ENCODE measurements around the gene CCDC89. TPM values are rescaled to one million over a fixed set of nuclear protein-coding genes. Genes with fewer than 3 reads are reported as not detected.
"Not testable (repeated sequence)": the region's sequence is repeated elsewhere in the genome, so short reads cannot be mapped to it uniquely, and the experiment has no call there.

The CCDC89 gene
- total RNA-seq, 1 experiment from 2014 or later, result 0.26 TPM

DNA sequence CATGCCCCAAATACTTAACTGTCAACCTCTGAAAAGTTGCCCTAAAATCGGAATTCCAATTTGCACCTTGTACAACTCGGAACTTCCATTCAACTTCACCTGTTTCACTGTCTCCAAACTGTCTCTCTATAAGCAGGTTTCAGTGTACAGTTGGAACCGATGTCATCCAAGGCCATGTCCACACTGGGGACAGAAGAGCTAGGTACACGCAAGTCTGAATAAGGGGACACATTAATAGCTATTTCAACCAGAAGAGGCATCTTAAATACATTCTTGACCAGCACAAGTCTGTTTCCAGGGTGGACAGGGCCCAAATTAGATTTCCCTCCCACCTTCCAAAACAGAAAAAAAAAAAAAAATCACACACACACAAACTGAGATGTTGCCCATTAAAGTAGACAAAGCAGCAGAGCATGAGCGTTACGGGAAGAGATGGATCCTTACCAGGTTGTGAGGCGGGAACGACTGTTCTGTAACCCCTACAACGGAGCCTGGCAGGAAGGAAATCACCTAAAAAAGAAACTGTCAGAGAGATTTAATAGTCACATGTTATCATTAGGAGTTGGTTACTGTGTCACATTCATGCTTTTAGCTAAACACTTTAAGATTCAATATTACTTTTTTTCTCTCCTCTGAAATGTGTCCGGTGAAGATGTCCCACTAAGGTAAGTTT, 22.8 kb downstream of the CCDC89 start:
- TF ChIP-seq, protein P1, sequence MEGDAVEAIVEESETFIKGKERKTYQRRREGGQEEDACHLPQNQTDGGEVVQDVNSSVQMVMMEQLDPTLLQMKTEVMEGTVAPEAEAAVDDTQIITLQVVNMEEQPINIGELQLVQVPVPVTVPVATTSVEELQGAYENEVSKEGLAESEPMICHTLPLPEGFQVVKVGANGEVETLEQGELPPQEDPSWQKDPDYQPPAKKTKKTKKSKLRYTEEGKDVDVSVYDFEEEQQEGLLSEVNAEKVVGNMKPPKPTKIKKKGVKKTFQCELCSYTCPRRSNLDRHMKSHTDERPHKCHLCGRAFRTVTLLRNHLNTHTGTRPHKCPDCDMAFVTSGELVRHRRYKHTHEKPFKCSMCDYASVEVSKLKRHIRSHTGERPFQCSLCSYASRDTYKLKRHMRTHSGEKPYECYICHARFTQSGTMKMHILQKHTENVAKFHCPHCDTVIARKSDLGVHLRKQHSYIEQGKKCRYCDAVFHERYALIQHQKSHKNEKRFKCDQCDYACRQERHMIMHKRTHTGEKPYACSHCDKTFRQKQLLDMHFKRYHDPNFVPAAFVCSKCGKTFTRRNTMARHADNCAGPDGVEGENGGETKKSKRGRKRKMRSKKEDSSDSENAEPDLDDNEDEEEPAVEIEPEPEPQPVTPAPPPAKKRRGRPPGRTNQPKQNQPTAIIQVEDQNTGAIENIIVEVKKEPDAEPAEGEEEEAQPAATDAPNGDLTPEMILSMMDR (IDR thresholded peaks at IDR 0.05; ENCODE audit: unreplicated experiment), result no peak
- Mint-ChIP-seq H3K27me3 (ENCODE audit: unreplicated experiment) (no peaks in the 10 kb centered on the region), H3K4me1 (ENCODE audit: low read depth, unreplicated experiment) (no peaks in the 10 kb centered on the region), H3K36me3 (ENCODE audit: insufficient read depth, unreplicated experiment) (peaks cover 58% of the 10 kb centered on the region), H3K4me3 (ENCODE audit: low read depth, unreplicated experiment) (peak overlapping the region; percentile 87), H3K27ac (ENCODE audit: unreplicated experiment) (peak overlapping the region; percentile 76), H3K9me3 (ENCODE audit: low read depth, unreplicated experiment) (no peaks in the 10 kb centered on the region)
- DNase-seq, result no peak
- CTCF ChIA-PET, result no interaction called here
- intact Hi-C loops (cut with micrococcal nuclease; ENCODE audit: unreplicated experiment), result loop anchor here (5.0 kb wide), 1 partner anchor 66 kb away; no protein-coding TSS in a partner anchor
- BruUV-seq (replicated peaks), result TSS peak; percentile 41

DNA sequence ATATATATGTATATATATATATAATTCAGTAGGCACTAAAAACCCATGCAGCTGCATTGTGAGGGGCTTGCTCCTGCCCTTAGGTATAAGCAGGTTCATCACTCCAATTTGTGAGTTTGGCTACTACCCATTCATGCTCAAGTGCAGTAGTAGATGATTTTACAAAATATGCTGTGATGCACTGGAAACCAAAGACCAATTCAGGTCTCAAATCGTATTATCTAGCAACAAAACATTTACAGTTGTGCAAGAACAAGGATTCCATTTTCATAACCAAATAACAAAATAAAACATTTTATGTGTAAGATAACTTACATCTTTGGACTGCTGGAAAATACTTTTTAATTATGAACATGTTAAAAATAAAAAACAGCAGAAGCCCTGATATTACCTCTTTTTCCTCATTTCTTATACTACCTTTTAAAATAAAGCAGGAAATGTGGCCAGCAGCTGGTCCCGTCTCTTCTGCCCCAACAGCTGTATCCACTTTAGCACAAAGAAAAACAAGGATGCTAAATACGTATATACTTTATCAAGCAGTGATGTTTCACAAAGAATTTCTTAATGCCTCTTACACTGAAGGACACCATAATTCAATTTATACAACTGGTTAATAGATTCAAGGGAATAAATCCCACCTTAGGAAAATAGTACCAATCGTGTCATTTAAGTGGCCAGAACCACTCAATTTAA, 23.9 kb downstream of the CCDC89 start:
- Mint-ChIP-seq H3K4me3 (ENCODE audit: low read depth, unreplicated experiment) (peak overlapping the region; percentile 87), H3K27me3 (ENCODE audit: unreplicated experiment) (no peaks in the 10 kb centered on the region), H3K36me3 (ENCODE audit: insufficient read depth, unreplicated experiment) (peaks cover 58% of the 10 kb centered on the region), H3K27ac (ENCODE audit: unreplicated experiment) (no peak overlapping the region), H3K9me3 (ENCODE audit: low read depth, unreplicated experiment) (no peaks in the 10 kb centered on the region), H3K4me1 (ENCODE audit: low read depth, unreplicated experiment) (no peaks in the 10 kb centered on the region)
- DNase-seq, result no peak
- intact Hi-C loops (cut with micrococcal nuclease; ENCODE audit: unreplicated experiment), result loop anchor here (5.0 kb wide), 1 partner anchor 65 kb away; no protein-coding TSS in a partner anchor
- TF ChIP-seq, protein P1 (IDR thresholded peaks at IDR 0.05; ENCODE audit: unreplicated experiment), result no peak
- CTCF ChIA-PET, result no interaction called here
- BruUV-seq (replicated peaks), result no TSS peak

DNA sequence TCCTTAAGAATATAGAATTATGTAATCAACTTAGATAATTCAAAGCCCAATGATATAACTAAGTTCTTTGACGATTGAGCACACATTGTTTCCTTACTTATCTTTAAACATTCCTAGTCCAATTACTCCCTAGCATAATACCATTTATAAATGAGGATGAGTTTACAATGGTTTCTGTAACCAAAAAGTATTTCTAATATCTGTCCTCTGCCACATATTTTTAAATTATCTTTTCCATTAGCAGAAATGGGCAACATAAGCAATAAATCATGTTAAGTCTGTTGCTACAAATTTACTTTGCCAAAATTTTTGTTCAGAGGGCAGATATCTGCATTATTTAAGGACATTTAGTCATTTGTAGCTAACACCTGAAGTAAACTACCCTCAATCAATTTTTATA, 27.8 kb downstream of the CCDC89 start:
- Mint-ChIP-seq H3K4me3 (ENCODE audit: low read depth, unreplicated experiment) (no peak overlapping the region), H3K27me3 (ENCODE audit: unreplicated experiment) (no peaks in the 10 kb centered on the region), H3K4me1 (ENCODE audit: low read depth, unreplicated experiment) (peaks cover 8% of the 10 kb centered on the region), H3K36me3 (ENCODE audit: insufficient read depth, unreplicated experiment) (peaks cover 34% of the 10 kb centered on the region), H3K27ac (ENCODE audit: unreplicated experiment) (no peak overlapping the region), H3K9me3 (ENCODE audit: low read depth, unreplicated experiment) (no peaks in the 10 kb centered on the region)
- CTCF ChIA-PET, result no interaction called here
- DNase-seq, result no peak
- TF ChIP-seq, protein P1 (IDR thresholded peaks at IDR 0.05; ENCODE audit: unreplicated experiment), result no peak
- intact Hi-C loops (cut with micrococcal nuclease; ENCODE audit: unreplicated experiment), result no loop called here
- no TSS peak for BruUV-seq (replicated peaks)

DNA sequence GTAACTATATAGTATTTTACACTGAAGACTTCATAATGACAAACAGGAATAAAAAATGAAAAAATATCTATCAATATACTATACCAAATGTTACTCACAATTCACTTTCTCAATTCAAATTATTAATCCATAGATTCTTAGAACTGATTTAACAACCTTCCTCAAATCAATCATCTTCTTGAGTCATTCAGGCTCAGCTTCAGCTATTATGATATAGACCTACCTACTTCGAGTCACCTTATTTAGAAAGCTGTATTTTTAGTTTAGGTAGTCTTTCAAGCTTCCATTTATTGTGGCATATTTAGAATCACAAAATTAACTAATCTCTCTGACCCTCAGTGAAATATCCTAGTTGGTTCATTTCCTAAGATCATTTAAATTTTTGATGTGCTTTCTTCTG, 29.2 kb downstream of the CCDC89 start:
- no TSS peak for BruUV-seq (replicated peaks)
- TF ChIP-seq, protein P1 (IDR thresholded peaks at IDR 0.05; ENCODE audit: unreplicated experiment), result no peak
- peaks cover 11% of the 10 kb centered on the region for H3K4me1 Mint-ChIP-seq (ENCODE audit: low read depth, unreplicated experiment)
- CTCF ChIA-PET, result interaction anchor here (0.5 kb wide), 1 partner anchor 244 kb away, joined by 3 read pairs; no protein-coding TSS in a partner anchor
- no peaks in the 10 kb centered on the region for H3K27me3 Mint-ChIP-seq (ENCODE audit: unreplicated experiment)
- no peak overlapping the region for H3K27ac Mint-ChIP-seq (ENCODE audit: unreplicated experiment)
- H3K4me3 Mint-ChIP-seq (ENCODE audit: low read depth, unreplicated experiment), result no peak overlapping the region
- intact Hi-C loops (cut with micrococcal nuclease; ENCODE audit: unreplicated experiment), result no loop called here
- no peak for DNase-seq
- H3K9me3 Mint-ChIP-seq (ENCODE audit: low read depth, unreplicated experiment), result no peaks in the 10 kb centered on the region
- H3K36me3 Mint-ChIP-seq (ENCODE audit: insufficient read depth, unreplicated experiment), result peaks cover 23% of the 10 kb centered on the region

DNA sequence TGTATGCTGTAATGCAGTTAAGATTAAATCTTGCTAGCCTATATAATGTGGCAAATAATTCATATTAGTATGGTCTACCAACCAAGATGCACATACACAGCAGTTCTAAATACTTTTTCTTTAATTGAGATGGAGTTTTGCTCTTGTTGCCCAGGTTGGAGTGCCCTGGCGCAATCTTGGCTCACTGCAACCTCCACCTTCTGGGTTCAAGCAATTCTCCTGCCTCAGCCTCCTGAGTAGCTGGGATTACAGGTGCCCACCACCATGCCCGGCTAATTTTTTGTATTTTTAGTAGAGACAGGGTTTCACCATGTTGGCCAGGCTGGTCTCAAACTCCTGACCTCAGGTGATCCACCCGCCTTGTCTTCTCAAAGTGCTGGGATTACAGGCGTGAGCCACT, 31.7 kb downstream of the CCDC89 start:
- CTCF ChIA-PET; H3K27ac Mint-ChIP-seq (ENCODE audit: unreplicated experiment); H3K27me3 Mint-ChIP-seq (ENCODE audit: unreplicated experiment); intact Hi-C loops (cut with micrococcal nuclease; ENCODE audit: unreplicated experiment); H3K36me3 Mint-ChIP-seq (ENCODE audit: insufficient read depth, unreplicated experiment); BruUV-seq (replicated peaks); H3K4me3 Mint-ChIP-seq (ENCODE audit: low read depth, unreplicated experiment); DNase-seq; H3K9me3 Mint-ChIP-seq (ENCODE audit: low read depth, unreplicated experiment): not testable (repeated sequence)
- peaks cover 11% of the 10 kb centered on the region for H3K4me1 Mint-ChIP-seq (ENCODE audit: low read depth, unreplicated experiment)

Data from Calu3 (cell line).